ENCODE measurements around the gene MAML3.
A peak's percentile ranks its signal among the peaks of the same experiment; 100 is the strongest.

MAML3 gene

DNA sequence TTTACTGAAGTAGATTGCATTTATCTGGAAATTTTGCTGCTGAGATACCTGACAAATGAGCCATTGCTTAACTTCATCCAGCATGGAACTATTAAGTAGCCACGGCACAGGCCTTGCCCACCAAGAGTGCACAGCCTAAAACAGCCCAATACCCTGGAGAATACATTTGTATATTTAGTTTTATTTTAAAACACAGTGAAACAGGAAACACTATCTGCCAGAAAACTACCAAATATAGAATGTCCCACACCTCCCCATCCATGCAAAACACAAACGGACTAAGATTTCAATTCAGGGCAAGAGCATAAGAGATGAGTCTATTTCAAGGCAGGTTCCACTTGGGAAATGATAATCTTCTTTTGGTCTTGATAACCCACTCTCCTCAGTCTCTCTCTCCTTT is 57.1 kb downstream of the MAML3 start:
- no peak for DNase-seq

DNA sequence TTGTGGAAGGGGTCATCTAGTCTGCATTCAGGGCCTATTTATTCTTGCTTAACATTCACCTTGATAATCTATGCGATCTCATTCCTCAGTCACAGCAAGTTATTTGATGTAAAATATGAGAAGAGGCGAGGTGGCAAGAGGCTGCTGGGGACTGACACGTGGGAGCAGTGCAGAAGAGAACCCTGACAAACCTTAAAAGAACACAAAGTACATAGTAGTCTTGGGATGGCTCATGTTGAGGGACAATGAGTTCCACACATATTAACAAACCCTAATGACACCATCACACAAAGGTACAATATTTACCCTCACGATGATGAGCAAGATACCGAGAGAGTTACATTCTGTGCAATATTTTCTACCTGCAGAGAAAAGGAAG is 57.5 kb downstream of the MAML3 start:
- no peak for DNase-seq

DNA sequence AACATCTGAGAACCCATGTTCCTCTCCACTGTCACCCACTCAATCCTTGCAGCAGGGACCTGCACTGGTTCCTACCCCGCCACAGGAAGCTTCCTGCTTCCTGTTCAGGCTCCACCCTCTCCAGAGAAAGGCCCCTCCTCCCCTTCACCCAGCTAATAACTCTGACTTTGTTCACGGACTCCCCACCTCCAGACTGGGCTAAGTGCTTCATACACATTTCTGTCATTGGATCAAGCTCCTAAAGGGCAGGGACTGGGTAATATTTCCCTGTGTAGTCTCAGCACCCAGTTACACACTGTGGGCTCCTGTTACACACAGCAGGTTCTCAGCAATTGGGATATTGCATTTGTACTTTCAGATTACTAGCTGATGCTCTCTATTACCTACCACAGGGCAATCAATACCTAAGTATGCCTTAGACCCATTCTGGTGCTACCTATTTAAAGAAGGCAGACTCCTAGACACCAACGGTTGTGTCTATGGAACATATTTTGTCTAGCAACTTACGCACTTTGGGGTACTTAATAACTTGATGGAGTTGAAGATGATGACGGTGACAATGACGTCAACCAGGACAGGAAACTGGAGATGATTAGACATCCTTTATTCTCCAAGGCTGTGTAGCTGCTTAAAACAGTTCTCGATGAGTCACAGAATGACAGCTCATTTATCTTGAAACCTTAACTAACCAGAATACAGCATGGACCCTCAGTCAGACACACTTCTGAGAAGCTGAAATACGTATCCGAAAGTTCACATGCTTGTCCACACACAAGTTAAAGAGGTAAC is 58.1 kb downstream of the MAML3 start:
- peak; percentile 85 for DNase-seq

- no peak for DNase-seq
Observed at GRCh38 chr4:140094438-140095420, 59.3 kb downstream of the MAML3 start.

GRCh38 chr4:140092094-140092851 is 61.7 kb downstream of the MAML3 start:
- no peak for DNase-seq

DNA sequence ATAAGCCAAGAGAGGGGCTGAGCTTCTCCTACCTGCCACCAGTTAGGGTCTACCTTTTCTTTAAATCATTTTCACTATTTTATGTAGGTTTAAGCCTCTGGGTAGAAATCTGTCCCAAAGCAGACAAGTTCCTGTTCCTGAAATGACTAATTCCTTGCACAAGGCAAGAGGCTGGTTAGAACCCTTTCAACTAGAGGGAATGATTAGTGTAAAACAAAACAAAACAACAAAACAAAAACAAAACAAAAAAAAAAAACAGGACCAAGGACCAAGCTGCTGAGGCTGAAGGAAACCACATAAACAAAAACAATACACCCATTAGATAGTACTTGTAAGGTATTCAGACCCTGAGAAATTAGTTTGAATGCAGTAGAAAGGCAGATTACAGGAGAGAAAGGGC is 62.7 kb downstream of the MAML3 start:
- no peak for DNase-seq

DNA sequence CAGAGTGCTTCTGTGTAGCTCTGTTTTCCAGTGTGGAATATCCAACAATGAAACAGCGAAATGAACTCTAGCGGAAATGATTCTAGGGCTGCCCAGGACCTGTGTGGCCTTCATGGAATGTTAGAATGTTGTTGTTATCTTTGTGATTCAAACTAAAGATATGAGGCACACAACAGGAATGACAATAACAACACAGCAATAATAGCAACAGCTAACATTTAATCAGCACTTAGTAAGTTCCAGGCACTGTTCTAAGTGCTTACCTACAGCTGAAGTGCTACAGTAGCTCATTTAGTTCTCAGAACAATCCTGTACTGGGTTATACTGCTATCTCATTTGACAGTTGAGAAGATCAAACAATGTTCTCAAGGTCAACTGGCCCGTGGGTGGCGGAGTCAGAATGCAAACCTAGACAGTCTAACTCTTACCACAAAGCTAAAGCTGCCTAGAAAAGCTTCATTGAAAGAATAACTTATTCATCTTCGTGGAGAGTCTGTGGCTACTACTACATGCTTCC is 63.7 kb downstream of the MAML3 start:
- peak; percentile 96 for DNase-seq

- DNase-seq, result peak; percentile 14
Observed at GRCh38 chr4:140089216-140089615, 64.8 kb downstream of the MAML3 start.

DNA sequence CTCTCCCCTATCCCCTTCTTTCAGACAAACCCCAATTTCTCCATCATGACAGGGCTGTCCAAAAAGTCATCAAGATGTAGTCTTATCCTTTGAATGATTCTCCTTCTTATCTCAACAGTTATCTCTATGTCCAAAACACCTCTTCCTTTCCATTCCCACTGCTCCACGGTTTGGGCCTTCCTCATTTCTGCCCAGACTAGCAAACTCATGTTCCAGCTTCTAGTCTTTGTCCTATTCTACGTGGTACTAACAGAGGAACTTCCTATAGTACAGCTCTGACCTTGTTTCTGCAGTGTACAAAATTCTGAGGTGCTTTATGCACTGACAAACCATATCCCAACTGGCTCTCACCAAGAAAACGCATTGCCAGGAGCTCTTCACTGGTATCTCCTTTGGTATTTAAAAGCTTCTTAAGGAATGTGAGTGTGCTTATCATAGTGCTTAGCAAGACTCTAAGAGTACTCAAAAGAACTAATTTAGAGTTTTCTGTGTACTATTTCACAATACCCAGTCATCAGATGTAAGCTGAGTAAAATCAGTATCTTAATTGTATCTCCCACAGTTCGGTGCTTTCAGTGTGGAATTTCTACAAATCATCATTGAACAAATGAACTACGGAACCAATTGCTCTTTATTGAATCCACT is 65.5 kb downstream of the MAML3 start:
- DNase-seq, result no peak

DNA sequence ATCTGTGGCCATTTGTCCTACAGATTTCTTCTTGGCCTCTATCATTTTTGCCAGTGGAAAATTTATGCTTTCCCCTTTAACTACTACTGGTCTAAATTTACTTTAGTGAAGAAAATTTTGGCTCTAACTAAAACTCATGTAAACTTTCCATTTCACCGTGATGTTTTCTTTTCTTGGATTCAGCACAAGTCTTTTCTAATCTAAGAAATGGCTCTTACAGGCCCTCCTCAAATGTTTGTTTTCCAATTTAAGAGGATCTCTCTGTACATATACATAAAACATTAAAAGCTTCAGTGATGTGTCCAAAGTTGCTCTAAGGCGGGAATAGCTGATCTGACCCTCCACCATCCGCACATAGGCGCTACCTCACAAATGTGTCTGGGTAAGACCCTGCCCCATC is 68.1 kb downstream of the MAML3 start:
- DNase-seq, result no peak

DNA sequence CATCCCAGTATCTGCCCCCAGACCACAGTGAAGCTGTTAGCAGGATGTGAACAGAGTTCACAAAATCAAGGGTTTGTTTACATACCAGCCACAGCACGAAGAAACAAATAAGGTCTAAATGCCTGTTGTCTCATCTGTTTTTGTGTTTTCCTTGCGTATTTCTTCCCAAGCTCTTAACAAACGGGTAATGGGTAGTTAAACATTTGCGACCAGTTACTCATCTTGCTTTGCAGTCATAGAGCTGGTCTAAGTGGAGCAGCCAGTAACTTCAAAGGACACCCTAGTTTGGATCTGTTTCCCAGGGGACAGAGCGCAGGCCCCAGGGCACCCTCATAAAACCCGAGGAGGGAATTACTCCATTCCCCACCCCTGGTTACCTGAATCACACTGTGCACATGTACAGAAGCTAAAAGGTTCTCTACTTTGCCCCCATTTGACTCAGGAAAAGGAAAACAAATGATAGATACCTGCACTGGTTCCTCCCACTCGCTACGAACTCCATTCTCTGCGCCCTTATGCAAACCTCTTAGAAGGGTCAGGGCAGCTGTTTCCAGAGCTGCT is 68.8 kb downstream of the MAML3 start:
- DNase-seq, result peak; percentile 71

- DNase-seq, result no peak
Observed at GRCh38 chr4:140084385-140084784, 69.6 kb downstream of the MAML3 start.

DNA sequence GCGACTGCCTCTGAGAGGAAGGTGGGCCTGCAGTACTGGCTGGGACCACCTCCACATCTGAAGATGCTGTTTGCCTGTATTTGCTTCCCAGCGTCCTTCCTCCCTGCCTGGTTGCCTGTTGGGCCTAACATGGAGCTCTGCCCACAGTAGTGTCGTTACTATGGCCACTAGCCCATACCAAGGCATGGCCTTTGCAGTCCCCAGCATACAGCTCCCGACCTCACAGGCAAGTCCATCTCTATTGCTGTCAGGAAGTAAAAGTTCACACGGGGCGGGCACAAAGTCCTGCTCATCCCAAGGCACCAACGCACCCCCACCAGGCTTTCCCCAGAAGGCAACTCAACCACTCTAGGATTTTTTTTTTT is 71.6 kb downstream of the MAML3 start:
- DNase-seq, result no peak

DNA sequence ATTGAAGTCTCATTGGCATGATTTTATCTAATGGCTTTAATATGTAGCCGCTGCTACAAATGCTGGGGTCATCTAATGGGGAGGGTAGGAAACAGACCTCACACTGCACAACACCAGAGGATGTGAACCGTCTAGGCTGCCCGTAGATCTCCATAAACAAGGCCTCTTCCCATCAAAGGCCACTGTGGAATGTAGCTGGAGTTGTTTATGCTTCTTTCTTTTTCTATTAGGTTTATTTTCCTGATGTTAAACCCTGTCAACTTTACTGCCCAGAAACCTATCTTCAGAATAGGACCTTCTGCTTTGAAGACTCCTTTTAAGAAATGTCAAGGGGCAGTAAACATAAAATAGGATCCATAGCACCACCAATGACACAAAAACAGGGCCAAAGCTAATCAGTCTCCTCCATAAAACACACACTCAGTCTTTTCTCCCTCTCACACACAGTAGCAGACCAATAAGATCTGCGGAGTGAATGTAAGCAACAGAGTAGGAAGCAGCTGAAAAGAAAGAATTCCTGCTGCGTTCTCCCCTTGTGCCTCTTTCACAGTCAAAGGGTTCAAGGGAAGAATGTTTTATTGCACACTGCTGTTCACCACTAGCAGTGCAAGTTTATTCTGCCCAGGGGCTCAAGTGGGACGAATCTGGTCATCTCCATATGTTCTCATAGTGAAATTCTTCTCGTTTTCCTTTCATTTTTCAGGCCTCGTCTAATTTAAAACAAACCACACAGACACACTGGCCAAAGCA is 72.2 kb downstream of the MAML3 start:
- no peak for DNase-seq

DNA sequence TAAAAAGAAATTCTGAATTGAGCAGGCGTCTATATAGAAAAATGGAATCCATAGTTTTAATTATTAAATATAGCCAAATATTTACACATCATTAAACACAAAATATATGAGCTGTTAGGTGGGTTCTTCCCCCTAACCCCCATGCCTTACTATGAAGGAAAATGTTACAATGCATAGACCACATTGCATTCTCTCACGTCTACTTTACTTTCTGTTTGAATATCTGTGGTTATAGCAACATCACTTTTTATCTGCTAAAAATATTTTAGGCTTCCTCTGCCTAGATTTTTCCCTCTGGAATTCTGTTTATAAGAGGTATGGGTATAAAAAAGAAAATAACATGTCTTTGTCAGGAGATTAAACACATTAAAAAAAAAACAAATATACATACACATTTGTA is 73.1 kb downstream of the MAML3 start:
- no peak for DNase-seq

- peak; percentile 37 for DNase-seq
Observed at GRCh38 chr4:140078366-140078765, 75.6 kb downstream of the MAML3 start.

DNA sequence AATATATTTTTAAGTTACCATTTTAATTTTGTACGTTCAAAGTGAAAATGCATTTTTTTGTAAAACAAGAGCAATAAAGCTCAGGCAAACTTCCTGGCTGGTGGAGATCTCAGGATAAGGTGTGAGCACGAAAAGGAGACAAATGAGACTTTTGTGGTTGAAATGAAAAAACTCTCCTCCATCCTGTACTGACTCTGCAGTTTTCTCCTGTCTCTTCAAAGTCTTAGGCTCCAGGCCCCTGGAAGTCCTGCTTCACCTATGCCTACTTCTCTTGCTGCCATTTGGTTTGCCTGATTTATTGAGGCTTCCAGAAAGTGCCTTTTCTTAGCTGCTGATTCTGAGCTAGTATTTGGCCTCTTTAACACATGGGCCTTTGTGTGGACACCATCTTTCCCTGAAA is 77.7 kb downstream of the MAML3 start:
- no peak for DNase-seq

- no peak for DNase-seq
Observed at GRCh38 chr4:140071806-140072205, 82.2 kb downstream of the MAML3 start.

DNA sequence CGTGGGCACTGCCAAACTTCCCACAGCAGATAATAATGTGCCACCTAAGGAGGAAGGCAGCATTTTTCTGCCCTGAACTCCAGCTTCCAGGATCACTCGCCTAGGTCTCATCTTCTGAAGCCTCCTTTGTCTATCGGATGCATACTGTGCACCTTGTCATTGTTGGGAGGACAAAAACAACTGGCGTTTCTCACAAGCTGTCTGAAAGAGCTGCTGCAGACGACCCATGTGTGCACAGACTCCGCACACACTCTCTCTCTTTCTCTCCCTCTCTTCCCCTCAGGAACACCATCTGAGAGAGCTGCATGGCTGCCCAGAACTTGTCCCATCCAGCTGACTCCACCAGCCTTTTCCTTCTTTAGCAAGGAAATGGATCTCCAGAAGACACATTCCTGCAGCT is 83.0 kb downstream of the MAML3 start:
- no peak for DNase-seq

DNA sequence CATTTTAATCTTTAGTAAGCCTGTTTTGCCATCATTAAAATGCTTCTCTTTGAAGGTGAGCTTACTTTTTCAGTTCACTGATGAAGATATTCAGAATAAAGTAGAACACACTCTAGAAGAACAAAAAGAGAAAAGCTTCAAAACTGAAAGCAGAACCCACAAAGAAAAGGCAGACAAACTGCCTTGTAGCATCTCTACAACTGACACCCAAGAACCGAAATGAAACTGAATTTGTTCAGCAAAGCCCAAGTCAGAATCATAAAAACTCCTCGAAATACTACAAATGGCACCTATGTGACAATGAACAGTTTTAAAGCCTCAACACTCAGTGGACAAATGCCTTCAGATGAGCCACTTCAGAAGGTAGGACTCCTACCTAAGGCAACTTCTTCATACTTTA is 83.6 kb downstream of the MAML3 start:
- no peak for DNase-seq

GRCh38 chr4:140069066-140069465 is 84.9 kb downstream of the MAML3 start:
- DNase-seq, result no peak

DNA sequence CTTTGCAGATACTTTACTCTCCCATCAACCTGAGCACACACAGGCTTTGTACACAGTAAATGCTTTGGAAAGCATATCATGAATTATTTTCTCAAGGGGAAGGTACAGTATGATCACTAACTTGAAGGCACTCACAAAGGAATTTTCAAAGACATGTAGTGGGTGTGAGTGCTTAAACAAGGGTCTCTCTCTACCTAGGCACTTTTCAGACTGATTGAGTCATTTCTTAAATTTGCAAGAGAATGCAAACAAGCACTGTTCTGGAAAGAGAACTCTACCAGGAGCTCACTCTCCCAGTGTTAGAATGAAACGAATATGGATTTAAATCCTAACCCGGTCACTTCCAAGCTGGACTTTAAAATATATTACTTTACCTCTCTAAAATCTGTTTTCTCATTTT is 85.7 kb downstream of the MAML3 start:
- DNase-seq, result no peak
